GM21529 (cell line): Measurements from ENCODE around the gene ENO2.
A peak's percentile ranks its signal among the peaks of the same experiment; 100 is the strongest.

Experiments used
- ATAC-seq: cut with Tn5 transposase; IDR thresholded peaks from one replicate; pipeline ENCODE4 v1.9.1; 2021; ENCODE audit not compliant: unreplicated experiment

The ENO2 gene

GRCh38 chr12:6959058-6959804 is 44.9 kb downstream of the ENO2 start:
- ATAC-seq = peak; percentile 46

GRCh38 chr12:6959805-6960592 is 45.6 kb downstream of the ENO2 start:
- no peak for ATAC-seq

GRCh38 chr12:6960593-6961277 is 46.4 kb downstream of the ENO2 start:
- peak; percentile 26 for ATAC-seq

- ATAC-seq = peak; percentile 4
Observed at GRCh38 chr12:6961278-6961694, 46.9 kb downstream of the ENO2 start.

- peak; percentile 18 for ATAC-seq
Observed at GRCh38 chr12:6961695-6962284, 47.4 kb downstream of the ENO2 start.

- ATAC-seq = no peak
Observed at GRCh38 chr12:6962285-6963015, 48.1 kb downstream of the ENO2 start.

GRCh38 chr12:6963016-6963731 is 48.8 kb downstream of the ENO2 start:
- ATAC-seq = no peak

GRCh38 chr12:6963791-6964413 is 49.5 kb downstream of the ENO2 start:
- ATAC-seq = no peak

GRCh38 chr12:6964605-6965025 is 50.2 kb downstream of the ENO2 start:
- no peak for ATAC-seq

GRCh38 chr12:6965026-6965661 is 50.8 kb downstream of the ENO2 start:
- ATAC-seq = peak; percentile 44

GRCh38 chr12:6965714-6966113 is 51.3 kb downstream of the ENO2 start:
- ATAC-seq = no peak

GRCh38 chr12:6966351-6966750 is 52.0 kb downstream of the ENO2 start:
- ATAC-seq = no peak

- ATAC-seq = no peak
Observed at GRCh38 chr12:6967651-6968100, 53.3 kb downstream of the ENO2 start.

GRCh38 chr12:6968426-6968825 is 54.0 kb downstream of the ENO2 start:
- ATAC-seq = no peak

GRCh38 chr12:6970096-6970527 is 55.7 kb downstream of the ENO2 start:
- ATAC-seq = no peak
